HG03039 (cell line): ENCODE data around the gene PPP1R18.
A peak's percentile ranks its signal among the peaks of the same experiment; 100 is the strongest.
"Not testable (repeated sequence)": the region's sequence is repeated elsewhere in the genome, so short reads cannot be mapped to it uniquely, and the experiment has no call there.

Source experiments
- ATAC-seq: cut with Tn5 transposase; IDR thresholded peaks from one replicate; pipeline ENCODE4 v1.9.1; 2021; ENCODE audit warnings: mild to moderate bottlenecking, moderate library complexity; ENCODE audit not compliant: unreplicated experiment

Gene PPP1R18

GRCh38 chr6:30686009-30686907 lies at the start of gene PPP1R18:
Gene PPP1R18 (minus strand): TSS chr6:30686645. CDS start chr6:30686018, 627 bp downstream.
- no peak for ATAC-seq

DNA sequence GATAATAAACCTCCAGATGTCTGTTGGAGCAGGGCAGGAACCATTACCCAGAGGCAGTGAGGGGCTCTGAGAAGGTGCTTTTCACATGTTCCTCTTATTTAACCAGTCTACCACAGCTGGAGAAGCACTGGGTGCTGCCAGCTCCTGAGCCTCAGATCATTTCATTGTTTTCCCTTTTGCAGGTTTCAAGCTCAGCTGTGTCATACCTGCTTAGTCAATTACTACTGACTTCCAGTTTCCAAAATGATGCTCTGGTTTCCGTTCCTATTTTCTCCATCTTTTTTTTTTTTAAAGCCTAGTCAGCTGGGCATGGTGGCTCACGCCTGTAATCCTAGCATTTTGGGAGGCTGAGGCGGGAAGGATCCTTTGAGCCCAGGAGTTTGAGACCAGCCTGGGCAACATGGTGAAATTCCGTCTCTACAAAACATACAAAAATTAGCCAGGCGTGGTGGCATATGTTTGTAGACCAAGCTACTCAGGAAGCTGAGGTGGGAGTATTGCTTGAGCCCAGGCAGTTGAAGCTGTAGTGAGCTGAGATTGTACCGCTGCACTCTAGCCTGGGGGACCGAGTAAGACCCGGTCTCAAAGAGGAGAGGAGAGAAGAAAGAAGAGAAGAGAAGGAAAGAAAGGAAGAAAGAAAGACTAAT lies 49.3 kb upstream of the PPP1R18 start:
- ATAC-seq, result no peak

- no peak for ATAC-seq
These were observed 45.9 kb upstream of the PPP1R18 start for GRCh38 chr6:30732237-30732943.

DNA sequence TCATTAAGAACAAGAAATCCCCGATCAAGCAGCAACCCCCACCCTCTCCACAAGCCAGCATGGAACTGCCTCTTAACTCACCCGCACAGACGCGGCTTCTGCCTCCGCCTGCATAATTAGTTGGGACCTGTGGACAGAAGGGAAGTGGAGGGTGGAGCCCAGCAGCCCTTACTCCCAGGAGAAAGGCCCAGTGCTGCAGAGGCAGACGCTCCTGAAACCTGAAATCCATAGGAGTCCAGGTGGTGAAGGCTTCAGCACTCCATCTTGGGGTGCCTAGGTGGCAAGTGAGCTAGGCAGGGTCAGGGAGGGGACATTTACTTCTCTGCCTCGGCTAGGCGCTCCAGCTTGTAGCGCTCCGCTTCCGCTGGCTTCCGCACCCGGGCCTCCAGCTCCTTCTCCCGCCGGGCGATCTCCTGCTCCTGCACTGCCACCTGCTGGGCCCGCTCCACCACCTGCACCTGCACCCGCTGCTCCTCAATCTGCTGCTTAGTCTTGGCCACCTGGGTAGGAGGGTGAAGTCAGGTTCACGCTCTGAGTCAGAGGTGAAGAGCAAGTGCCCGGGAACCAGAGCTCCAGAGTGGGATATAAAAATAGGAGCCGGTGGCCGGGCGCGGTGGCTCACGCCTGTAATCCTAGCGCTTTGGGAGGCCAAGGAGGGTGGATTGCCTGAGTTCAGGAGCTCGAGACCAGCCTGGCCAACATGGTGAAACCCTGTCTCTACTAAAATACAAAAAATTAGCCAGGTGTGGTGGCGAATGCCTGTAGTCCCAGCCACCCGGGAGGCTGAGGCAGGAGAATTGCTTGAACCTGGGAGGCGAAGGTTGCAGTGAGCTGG lies 44.4 kb upstream of the PPP1R18 start:
- peak; percentile 42 for ATAC-seq

GRCh38 chr6:30727920-30728553 lies 41.6 kb upstream of the PPP1R18 start:
- ATAC-seq, result no peak

DNA sequence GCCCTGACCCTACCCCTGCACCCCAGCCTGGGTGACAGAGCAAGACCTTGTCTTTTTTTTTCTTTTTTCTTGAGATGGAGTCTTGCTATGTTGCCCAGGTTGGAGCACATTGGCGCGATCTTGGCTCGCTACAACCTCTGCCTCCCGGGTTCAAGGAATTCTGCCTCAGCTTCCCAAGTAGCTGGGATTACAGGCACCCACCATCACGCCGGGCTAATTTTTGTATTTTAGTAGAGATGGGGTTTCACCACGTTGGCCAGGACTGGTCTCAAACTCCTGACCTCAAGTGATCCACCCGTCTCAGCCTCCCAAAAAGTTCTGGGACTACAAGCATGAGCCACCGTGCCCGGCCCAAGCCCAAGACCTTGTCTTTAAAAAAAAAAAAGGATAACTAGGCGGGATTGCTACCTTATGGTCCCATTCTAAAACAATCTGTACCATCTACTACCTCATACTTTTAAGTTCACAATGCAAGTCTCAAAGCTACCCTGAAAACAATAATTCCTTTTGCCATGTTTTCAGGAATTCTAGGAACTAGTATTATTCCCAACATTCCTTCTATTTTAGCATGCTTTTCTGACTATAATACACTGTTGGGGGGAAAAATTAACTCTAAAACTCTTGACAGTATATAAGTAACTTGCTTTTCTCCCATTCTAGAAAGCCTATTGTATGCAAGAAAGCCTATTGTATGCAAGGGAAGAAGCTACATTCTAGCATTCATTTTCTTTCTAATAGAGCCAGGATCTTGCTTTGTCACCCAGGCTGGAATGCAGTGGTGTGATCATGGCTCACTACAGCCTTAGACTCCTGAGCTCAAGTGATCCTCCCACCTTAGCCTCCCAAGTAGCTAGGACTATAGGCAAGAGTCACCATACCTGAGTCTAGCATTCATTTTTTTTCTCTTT lies 40.3 kb upstream of the PPP1R18 start:
- no peak for ATAC-seq

DNA sequence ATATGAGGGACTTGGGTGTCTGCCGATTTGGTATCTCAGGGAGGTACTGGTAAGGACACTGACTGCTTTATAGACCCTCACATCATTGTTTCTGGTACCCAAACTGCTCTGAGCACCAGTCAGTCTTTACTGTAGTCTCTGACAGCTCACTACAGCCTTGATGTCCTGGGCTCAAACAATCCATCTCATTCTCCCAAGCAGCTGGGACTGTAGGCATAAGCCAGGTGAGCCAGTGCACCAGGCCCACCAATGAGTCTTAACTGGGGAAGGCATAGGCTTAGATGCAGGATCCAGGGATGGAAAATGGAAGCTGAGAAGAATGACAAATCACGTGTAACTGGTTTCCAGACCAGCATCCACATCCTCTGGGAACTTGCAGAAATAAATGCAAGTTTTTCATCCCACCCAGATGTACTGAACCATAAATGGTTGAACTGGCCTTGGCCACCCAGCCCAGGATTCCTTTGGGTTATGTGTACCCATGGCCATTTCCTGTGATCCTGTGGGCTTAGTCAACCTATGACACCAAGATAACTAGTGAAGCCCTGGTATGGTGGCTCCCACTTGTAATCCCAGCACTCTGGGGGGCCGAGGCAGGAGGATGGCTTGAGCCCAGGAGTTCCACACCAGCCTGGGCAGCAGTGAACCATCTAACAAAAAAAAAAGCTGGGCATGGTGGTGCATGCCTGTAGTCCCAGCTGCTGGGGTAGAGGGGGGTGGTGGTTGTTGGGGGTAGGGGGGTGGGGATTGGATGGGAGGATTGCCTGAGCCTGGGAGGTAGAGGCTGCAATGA lies 39.5 kb upstream of the PPP1R18 start:
- no peak for ATAC-seq

GRCh38 chr6:30724906-30725667 lies 38.6 kb upstream of the PPP1R18 start:
- ATAC-seq, result no peak

DNA sequence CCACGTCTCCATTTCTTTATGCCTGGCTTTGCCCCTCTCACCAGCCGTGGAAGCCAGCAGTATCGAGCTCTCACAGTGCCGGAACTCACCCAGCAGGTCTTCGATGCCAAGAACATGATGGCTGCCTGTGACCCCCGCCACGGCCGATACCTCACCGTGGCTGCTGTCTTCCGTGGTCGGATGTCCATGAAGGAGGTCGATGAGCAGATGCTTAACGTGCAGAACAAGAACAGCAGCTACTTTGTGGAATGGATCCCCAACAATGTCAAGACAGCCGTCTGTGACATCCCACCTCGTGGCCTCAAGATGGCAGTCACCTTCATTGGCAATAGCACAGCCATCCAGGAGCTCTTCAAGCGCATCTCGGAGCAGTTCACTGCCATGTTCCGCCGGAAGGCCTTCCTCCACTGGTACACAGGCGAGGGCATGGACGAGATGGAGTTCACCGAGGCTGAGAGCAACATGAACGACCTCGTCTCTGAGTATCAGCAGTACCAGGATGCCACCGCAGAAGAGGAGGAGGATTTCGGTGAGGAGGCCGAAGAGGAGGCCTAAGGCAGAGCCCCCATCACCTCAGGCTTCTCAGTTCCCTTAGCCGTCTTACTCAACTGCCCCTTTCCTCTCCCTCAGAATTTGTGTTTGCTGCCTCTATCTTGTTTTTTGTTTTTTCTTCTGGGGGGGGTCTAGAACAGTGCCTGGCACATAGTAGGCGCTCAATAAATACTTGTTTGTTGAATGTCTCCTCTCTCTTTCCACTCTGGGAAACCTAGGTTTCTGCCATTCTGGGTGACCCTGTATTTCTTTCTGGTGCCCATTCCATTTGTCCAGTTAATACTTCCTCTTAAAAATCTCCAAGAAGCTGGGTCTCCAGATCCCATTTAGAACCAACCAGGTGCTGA lies 37.6 kb upstream of the PPP1R18 start:
- ATAC-seq, result not testable (repeated sequence)

- not testable (repeated sequence) for ATAC-seq
These were observed 36.9 kb upstream of the PPP1R18 start for GRCh38 chr6:30723159-30723842.

GRCh38 chr6:30722280-30723112 lies 36.1 kb upstream of the PPP1R18 start:
- ATAC-seq, result no peak

DNA sequence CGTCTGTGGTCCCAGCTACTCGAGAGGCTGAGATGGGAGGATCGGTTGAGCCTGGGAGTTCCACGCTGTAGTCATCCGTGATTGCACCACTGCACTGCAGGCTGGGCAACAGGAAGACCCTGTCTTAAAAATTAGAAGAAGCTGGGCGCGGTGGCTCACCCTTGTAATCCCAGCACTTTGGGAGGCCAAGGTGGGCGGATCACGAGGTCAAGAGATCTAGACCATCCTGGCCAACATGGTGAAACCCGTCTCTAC lies 35.5 kb upstream of the PPP1R18 start:
- ATAC-seq, result not testable (repeated sequence)

DNA sequence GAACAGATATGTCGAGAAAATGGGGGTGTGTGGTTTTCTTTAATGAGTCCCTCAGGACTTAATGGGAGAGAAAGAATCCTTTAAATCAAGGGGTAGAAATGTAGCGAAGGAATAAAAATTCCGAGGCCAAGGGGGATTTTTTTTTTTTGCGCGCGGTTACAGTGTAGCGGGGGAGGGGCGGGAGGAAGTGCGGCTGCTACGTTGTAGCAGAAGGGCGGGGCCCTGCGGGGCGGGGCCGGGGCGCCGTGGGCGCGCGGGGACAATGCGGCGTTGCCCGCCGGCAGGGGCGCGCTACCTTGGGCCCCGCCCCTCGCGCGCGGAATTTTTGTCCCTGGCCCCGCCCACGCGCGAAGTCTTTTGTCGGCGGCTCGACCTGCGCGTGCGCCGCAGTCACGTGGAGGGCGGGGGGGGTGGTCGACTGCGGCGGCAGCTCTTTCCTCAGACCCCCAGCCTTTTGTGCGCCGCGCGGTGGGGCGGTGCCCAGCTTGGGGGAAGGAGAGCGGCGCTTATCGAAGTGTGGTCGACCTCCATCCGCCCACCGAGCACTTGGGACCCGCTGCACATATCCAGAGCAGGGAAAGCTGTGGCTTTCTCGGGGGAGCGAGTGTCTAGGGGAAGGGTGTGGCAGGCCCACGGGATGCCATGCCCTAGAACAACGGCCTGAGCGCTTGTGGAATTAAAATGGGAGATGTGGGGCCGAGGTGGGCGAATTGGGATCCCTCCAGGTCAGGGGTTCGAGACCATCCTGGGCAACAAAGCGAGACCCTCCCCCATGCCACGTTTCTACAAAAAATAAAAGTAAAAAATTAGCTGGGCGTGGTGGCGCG lies 35.0 kb upstream of the PPP1R18 start:
- no peak for ATAC-seq

DNA sequence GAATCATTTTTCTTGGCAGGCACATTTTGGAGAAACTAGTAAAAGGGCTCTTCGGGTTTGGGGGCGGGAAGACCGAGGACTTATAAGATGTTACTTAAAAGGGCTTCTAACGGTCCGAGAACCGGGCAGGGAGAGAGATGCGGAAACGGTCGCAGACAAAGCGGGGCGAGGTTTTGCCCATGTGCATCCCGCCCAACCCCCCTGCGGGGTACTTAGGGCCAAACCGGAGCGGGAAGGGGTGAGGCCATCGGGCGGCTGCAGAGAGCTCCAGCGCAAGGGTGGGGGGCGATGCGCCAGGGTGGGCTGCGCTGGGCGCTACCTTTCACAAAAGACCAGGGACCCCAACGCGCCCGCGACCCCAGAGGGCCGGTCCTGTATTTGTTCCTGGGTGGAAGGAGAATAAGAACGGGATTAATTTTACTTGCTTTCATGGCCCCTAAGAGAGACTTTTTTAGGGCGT lies 34.3 kb upstream of the PPP1R18 start:
- ATAC-seq, result no peak
